ENCODE results near the gene MRPL51. TPM values are rescaled to one million over a fixed set of nuclear protein-coding genes. Genes with fewer than 3 reads are reported as not detected.
A peak's percentile ranks its signal among the peaks of the same experiment; 100 is the strongest.

Gene MRPL51
- total RNA-seq, 1 donor from 2014 or later: 168 TPM

DNA sequence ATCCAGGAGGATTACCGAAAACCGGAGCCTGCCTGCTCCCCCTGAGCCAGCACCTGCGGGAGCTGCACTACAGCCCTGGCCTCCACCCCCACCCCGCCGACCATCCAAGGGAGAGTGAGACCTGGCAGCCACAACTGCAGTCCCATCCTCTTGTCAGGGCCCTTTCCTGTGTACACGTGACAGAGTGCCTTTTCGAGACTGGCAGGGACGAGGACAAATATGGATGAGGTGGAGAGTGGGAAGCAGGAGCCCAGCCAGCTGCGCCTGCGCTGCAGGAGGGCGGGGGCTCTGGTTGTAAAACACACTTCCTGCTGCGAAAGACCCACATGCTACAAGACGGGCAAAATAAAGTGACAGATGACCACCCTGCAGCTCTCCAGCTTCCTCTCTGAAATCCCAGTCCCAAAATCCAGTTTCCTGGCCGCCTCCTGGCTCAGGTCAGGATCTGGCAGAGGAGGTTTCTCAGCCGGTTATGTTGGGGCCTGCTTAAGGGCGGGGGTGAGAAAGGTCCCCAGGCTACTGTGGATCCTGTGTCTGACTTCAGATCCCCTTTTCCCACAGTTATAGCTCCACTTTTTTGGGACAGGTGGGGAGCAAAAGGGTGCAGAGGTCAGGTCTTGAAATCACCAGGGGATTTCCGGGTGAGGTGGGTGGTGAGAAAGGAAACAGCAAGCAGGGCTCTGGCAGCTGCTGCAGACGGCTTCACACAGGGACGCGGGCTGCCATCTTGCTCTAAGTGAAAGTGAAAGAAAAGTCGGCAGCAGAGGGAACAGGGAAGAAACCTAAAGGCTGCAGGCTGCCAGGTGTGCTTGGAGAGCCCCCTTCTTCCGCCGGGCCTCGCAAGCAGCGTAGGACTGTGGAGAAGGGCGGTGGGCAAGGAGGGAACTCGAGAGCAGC lies 41.5 kb downstream of the MRPL51 start, which contains the start of gene TAPBPL:
Gene TAPBPL (plus strand): TSS at position 695 of the 897 bp plus-strand sequence. CDS start 207 bp downstream, outside the sequence.
- TF ChIP-seq, protein P1, sequence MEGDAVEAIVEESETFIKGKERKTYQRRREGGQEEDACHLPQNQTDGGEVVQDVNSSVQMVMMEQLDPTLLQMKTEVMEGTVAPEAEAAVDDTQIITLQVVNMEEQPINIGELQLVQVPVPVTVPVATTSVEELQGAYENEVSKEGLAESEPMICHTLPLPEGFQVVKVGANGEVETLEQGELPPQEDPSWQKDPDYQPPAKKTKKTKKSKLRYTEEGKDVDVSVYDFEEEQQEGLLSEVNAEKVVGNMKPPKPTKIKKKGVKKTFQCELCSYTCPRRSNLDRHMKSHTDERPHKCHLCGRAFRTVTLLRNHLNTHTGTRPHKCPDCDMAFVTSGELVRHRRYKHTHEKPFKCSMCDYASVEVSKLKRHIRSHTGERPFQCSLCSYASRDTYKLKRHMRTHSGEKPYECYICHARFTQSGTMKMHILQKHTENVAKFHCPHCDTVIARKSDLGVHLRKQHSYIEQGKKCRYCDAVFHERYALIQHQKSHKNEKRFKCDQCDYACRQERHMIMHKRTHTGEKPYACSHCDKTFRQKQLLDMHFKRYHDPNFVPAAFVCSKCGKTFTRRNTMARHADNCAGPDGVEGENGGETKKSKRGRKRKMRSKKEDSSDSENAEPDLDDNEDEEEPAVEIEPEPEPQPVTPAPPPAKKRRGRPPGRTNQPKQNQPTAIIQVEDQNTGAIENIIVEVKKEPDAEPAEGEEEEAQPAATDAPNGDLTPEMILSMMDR (IDR thresholded peaks at IDR 0.05; ENCODE audit: unreplicated experiment): no peak
- Mint-ChIP-seq H3K9me3 (ENCODE audit: unreplicated experiment) (no peaks in the 10 kb centered on the region), H3K4me1 (ENCODE audit: unreplicated experiment) (peaks cover 45% of the 10 kb centered on the region), H3K36me3 (ENCODE audit: low read depth, unreplicated experiment) (no peaks in the 10 kb centered on the region), H3K27ac (ENCODE audit: unreplicated experiment) (peak within 1 kb of the TSS; percentile 98), H3K4me3 (ENCODE audit: unreplicated experiment) (peak within 1 kb of the TSS; percentile 85), H3K27me3 (ENCODE audit: unreplicated experiment) (peaks cover 2% of the 10 kb centered on the region)
- DNase-seq (ENCODE audit: low spot score): peak; percentile 63

DNA sequence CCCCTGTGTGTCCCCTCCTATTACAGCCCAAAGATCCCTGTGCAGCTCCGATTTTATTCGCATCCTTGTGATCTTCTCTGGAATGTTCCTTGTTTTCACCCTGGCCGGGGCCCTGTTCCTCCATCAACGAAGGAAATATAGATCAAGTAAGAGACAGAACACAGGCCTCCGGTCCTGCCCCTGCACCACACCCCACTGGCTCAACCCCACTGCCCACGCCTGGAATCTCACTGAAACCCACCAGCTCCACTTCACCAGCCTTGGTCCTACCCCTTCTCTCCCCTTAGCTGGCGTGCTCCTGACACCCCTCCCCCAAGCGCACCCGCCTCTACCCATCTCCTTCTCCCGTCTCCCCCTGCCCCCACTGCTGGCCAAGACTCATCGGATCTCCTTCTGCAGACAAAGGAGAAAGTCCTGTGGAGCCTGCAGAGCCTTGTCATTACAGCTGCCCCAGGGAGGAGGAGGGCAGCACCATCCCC lies 42.2 kb downstream of the MRPL51 start:
- Mint-ChIP-seq H3K27ac (ENCODE audit: unreplicated experiment) (peak overlapping the region; percentile 98), H3K4me3 (ENCODE audit: unreplicated experiment) (peak overlapping the region; percentile 85), H3K27me3 (ENCODE audit: unreplicated experiment) (peaks cover 2% of the 10 kb centered on the region), H3K36me3 (ENCODE audit: low read depth, unreplicated experiment) (no peaks in the 10 kb centered on the region), H3K9me3 (ENCODE audit: unreplicated experiment) (no peaks in the 10 kb centered on the region), H3K4me1 (ENCODE audit: unreplicated experiment) (peaks cover 45% of the 10 kb centered on the region)
- DNase-seq (ENCODE audit: low spot score): no peak
- TF ChIP-seq, protein P1 (IDR thresholded peaks at IDR 0.05; ENCODE audit: unreplicated experiment): no peak

DNA sequence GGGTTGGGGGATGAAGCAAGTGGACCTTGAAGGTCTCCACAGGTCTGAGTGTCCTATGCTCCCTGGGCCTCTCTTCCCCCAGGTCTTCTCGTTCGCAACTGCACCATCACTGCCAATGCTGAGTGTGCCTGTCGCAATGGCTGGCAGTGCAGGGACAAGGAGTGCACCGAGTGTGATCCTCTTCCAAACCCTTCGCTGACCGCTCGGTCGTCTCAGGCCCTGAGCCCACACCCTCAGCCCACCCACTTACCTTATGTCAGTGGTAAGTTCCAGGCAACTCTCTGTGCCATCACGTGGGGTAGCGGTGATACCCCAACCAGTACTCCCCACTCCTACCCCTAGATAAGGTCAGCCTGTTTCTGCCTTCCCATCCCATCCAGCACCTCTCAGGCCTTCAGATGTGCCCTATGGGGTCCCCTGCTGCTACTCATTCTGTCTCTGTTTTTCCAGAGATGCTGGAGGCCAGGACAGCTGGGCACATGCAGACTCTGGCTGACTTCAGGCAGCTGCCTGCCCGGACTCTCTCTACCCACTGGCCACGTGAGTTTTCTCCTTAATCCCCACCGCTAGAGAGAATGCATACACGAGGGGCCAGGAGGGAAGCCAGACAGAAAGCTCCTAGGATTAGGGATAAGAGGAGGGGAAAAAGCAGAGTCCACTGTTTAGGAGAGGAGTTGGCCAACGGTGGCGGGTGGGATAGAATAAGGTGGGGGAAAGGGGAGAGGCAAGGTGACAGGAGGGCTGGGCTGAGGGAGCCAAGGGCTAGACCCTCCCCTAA lies 42.8 kb downstream of the MRPL51 start:
- DNase-seq (ENCODE audit: low spot score): no peak
- Mint-ChIP-seq H3K36me3 (ENCODE audit: low read depth, unreplicated experiment) (peaks cover 5% of the 10 kb centered on the region), H3K9me3 (ENCODE audit: unreplicated experiment) (no peaks in the 10 kb centered on the region), H3K4me1 (ENCODE audit: unreplicated experiment) (peaks cover 48% of the 10 kb centered on the region), H3K27me3 (ENCODE audit: unreplicated experiment) (peaks cover 2% of the 10 kb centered on the region), H3K4me3 (ENCODE audit: unreplicated experiment) (no peak overlapping the region), H3K27ac (ENCODE audit: unreplicated experiment) (peak overlapping the region; percentile 98)
- TF ChIP-seq, protein P1 (IDR thresholded peaks at IDR 0.05; ENCODE audit: unreplicated experiment): no peak

DNA sequence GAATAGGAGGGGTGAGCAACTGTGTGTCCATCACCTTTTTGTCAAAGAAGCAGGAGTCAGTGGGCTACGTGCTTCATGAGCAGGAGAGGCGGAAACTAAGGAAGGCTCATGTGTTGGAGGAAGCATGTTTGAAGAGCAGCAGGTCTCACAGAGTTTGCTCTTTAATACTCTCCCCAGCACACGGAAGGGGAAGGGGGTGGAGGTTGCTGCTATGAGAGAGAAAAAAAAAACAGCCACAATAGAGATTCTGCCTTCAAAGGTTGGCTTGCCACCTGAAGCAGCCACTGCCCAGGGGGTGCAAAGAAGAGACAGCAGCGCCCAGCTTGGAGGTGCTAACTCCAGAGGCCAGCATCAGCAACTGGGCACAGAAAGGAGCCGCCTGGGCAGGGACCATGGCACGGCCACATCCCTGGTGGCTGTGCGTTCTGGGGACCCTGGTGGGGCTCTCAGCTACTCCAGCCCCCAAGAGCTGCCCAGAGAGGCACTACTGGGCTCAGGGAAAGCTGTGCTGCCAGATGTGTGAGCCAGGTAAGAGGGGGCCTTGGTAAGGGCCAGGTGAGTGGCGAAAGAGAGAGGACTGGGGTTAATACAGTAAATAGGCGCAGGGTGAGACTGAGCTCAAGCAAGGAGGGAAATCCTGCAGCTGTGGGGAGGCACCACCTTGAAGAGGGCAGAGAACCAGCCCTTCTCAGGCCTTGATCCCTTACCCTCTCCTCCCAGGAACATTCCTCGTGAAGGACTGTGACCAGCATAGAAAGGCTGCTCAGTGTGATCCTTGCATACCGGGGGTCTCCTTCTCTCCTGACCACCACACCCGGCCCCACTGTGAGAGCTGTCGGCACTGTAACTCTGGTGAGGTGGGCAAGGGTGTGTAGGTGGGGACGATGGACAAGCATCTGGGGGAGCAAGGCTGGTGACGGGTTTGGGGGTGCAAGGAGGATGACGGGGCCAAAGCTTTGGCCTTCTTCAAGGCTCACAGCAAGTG lies 48.1 kb downstream of the MRPL51 start, which contains the start of gene CD27:
Gene CD27 (plus strand): TSS at position 252 of the 985 bp plus-strand sequence. CDS start 141 bp downstream, at position 393.
- TF ChIP-seq, protein P1 (IDR thresholded peaks at IDR 0.05; ENCODE audit: unreplicated experiment): no peak
- peaks cover 2% of the 10 kb centered on the region for H3K27me3 Mint-ChIP-seq (ENCODE audit: unreplicated experiment)
- peaks cover 9% of the 10 kb centered on the region for H3K36me3 Mint-ChIP-seq (ENCODE audit: low read depth, unreplicated experiment)
- H3K4me3 Mint-ChIP-seq (ENCODE audit: unreplicated experiment): no peak within 1 kb of the TSS
- no peaks in the 10 kb centered on the region for H3K9me3 Mint-ChIP-seq (ENCODE audit: unreplicated experiment)
- H3K27ac Mint-ChIP-seq (ENCODE audit: unreplicated experiment): no peak within 1 kb of the TSS
- DNase-seq (ENCODE audit: low spot score): no peak
- H3K4me1 Mint-ChIP-seq (ENCODE audit: unreplicated experiment): peaks cover 29% of the 10 kb centered on the region

All from endothelial cell (in vitro differentiated cells).